Activated CD8-positive, alpha-beta memory T cell treated with anti-CD3 and anti-CD28 coated beads, Interleukin-2, amount 50 U/mL, for 48 hours (primary cell): ENCODE data around the gene CTU2.

Experiments
- DNase-seq: peaks from one replicate; pipeline ENCODE4 v3.0.0-alpha.2; 2020

CTU2 gene

GRCh38 chr16:88697831-88698615, 8.3 kb upstream of the CTU2 start:
- no peak for DNase-seq

- no peak for DNase-seq
Measured at GRCh38 chr16:88698646-88699045, 7.7 kb upstream of the CTU2 start.

- DNase-seq, result no peak
Measured at GRCh38 chr16:88699180-88699579, 7.1 kb upstream of the CTU2 start.

- DNase-seq, result no peak
Measured at GRCh38 chr16:88700322-88700635, 6.0 kb upstream of the CTU2 start.

- DNase-seq, result peak; percentile 94
Measured at GRCh38 chr16:88700636-88701482, 5.4 kb upstream of the CTU2 start.

- DNase-seq, result peak; percentile 72
Measured at GRCh38 chr16:88701581-88702370, 4.5 kb upstream of the CTU2 start.

- no peak for DNase-seq
Measured at GRCh38 chr16:88702371-88703210, 3.7 kb upstream of the CTU2 start.

- DNase-seq, result peak; percentile 87
Measured at GRCh38 chr16:88703486-88704309, 2.6 kb upstream of the CTU2 start.

GRCh38 chr16:88705076-88705684, 1.1 kb upstream of the CTU2 start:
- DNase-seq, result no peak

- DNase-seq, result no peak
Measured at GRCh38 chr16:88705801-88706228, 488 bp upstream of the CTU2 start.

GRCh38 chr16:88706965-88707826, 893 bp downstream of the CTU2 start:
- DNase-seq, result no peak

- no peak for DNase-seq
Measured at GRCh38 chr16:88710556-88710955, 4.3 kb downstream of the CTU2 start.

- DNase-seq, result no peak
Measured at GRCh38 chr16:88711750-88712340, 5.5 kb downstream of the CTU2 start.

- DNase-seq, result no peak
Measured at GRCh38 chr16:88712362-88712979, 6.2 kb downstream of the CTU2 start.

GRCh38 chr16:88713054-88713453, 6.8 kb downstream of the CTU2 start:
- no peak for DNase-seq

GRCh38 chr16:88713568-88714419, 7.5 kb downstream of the CTU2 start:
- DNase-seq, result no peak

GRCh38 chr16:88714420-88715302, 8.4 kb downstream of the CTU2 start:
- no peak for DNase-seq
